Stimulated activated CD4-positive, alpha-beta T cell treated with anti-CD3 and anti-CD28 coated beads, TNF-alpha, amount 100 ng/mL, for 4 hours (primary cell): ENCODE results near the gene GTPBP6.
"Not testable (repeated sequence)": the region's sequence is repeated elsewhere in the genome, so short reads cannot be mapped to it uniquely, and the experiment has no call there.

ENCODE experiments used
- DNase-seq, 3 experiments: peaks; one replicate each; pipeline ENCODE4 v3.0.0-alpha.2; 2020; ENCODE audit warnings: low read depth in 3 of 3

Gene GTPBP6

GRCh38 chrX:352181-352580 lies 33.6 kb upstream of the GTPBP6 start:
- no peak for DNase-seq

- DNase-seq, result no peak
Measured at GRCh38 chrX:351736-352135, 33.1 kb upstream of the GTPBP6 start.

- DNase-seq, result not testable (repeated sequence)
Measured at GRCh38 chrX:351324-351641, 32.7 kb upstream of the GTPBP6 start.

- no peak for DNase-seq
Measured at GRCh38 chrX:350534-351323, 32.1 kb upstream of the GTPBP6 start.

GRCh38 chrX:350148-350533 lies 31.5 kb upstream of the GTPBP6 start:
- DNase-seq, result no peak

GRCh38 chrX:349702-350101 lies 31.1 kb upstream of the GTPBP6 start:
- DNase-seq, result no peak

GRCh38 chrX:349196-349595 lies 30.6 kb upstream of the GTPBP6 start:
- DNase-seq, result no peak

GRCh38 chrX:348461-349117 lies 30.0 kb upstream of the GTPBP6 start:
- no peak for DNase-seq

GRCh38 chrX:347351-348117 lies 28.9 kb upstream of the GTPBP6 start:
- no peak for DNase-seq

- no peak for DNase-seq
Measured at GRCh38 chrX:346034-346813, 27.6 kb upstream of the GTPBP6 start.

- DNase-seq, result no peak
Measured at GRCh38 chrX:345020-345925, 26.7 kb upstream of the GTPBP6 start.

GRCh38 chrX:344371-344901 lies 25.8 kb upstream of the GTPBP6 start:
- DNase-seq, result no peak

- DNase-seq, result no peak
Measured at GRCh38 chrX:341541-342101, 23.0 kb upstream of the GTPBP6 start.

- DNase-seq, result no peak
Measured at GRCh38 chrX:340641-341423, 22.2 kb upstream of the GTPBP6 start.

- no peak for DNase-seq
Measured at GRCh38 chrX:340121-340520, 21.5 kb upstream of the GTPBP6 start.

- no peak for DNase-seq
Measured at GRCh38 chrX:338836-339400, 20.3 kb upstream of the GTPBP6 start.

- no peak for DNase-seq
Measured at GRCh38 chrX:338281-338835, 19.8 kb upstream of the GTPBP6 start.

- no peak for DNase-seq
Measured at GRCh38 chrX:337331-337831, 18.8 kb upstream of the GTPBP6 start.

GRCh38 chrX:336227-336626 lies 17.6 kb upstream of the GTPBP6 start:
- no peak for DNase-seq
